Heart left ventricle (tissue), 13 donors: ENCODE measurements around the gene SUGP1.

Experiments used
- CTCF ChIP-seq, 12 donors: fragments of 200-600 bp; sonication (generic) in 4 of 12; IDR thresholded peaks; one replicate each; pipeline versions ENCODE4 v1.5.0 to v1.8.0; 2018 to 2022; ENCODE audit warnings: antibody characterized with exemption in 12 of 12, mild to moderate bottlenecking in 5 of 12
- POLR2A ChIP-seq, 2 donors: fragments of 450-650 bp; IDR thresholded peaks; one replicate each; pipeline ENCODE4 v1.6.1; 2017; ENCODE audit warnings: antibody characterized with exemption in 2 of 2, mild to moderate bottlenecking in 2 of 2, moderate library complexity in 2 of 2
- donor health status: ischemic (EF 13 %, LVEDD 7.1; RV severe dilation, severe dysfunction).
- donor health status: DM: no; HTN: yes; CAD: no.
- donor health status: DM: no; HTN: no; CAD: no.
- donor health status: ischemic (EF 25% LVEDD 6.9; RV normal size, moderate dysfunction).
- donor health status: ischemic (EF 25% LVEDD 5.7; RV mildly dilated, moderate dysfunction).
- donor health status: ischemic (EF 35%, LVEDD 5.7; RV mildly dilated, moderate dysfunction).
- donor health status: nonischemic (EF 11% LVEDD 7.7; RV severe dilation, severe dysfunction).
- donor health status: DM: yes; HTN: yes; CAD: no.
- donor health status: PGD.
- donor health status: ischemic (EF 29% LVEDD 5.4; RV normal size, mild dysfunction).
- donor health status: nonischemic (EF 23%, LVEDD 6.1; RV moderate dilation, normal function).

GRCh38 chr19:19294914-19295313 lies 25.4 kb downstream of the SUGP1 start:
- TF ChIP-seq CTCF (IDR thresholded peaks at IDR 0.05): no peak
- no peak for TF ChIP-seq POLR2A (IDR thresholded peaks at IDR 0.05)
